ENCODE data around the gene SLC4A2.

The SLC4A2 gene

GRCh38 chr7:151076863-151077704 lies 17.7 kb downstream of the SLC4A2 start:
- H3K36me3 ChIP-seq (ENCODE audit: insufficient read depth, low read length): peaks cover 21% of the 10 kb centered on the region
- H3K4me1 ChIP-seq (ENCODE audit: insufficient read depth, low read length): peaks cover 30% of the 10 kb centered on the region
- H2AFZ ChIP-seq (ENCODE audit: low read depth, low read length): no peak overlapping the region
- H3K4me3 ChIP-seq (ENCODE audit: low read length): no peak overlapping the region
- H3K27me3 ChIP-seq (ENCODE audit: insufficient read depth, low read length): no peaks in the 10 kb centered on the region
- H3K9me3 ChIP-seq (ENCODE audit: low read length): no peaks in the 10 kb centered on the region

GRCh38 chr7:151077705-151078232 lies 18.4 kb downstream of the SLC4A2 start:
- Histone ChIP-seq H2AFZ (ENCODE audit: low read depth, low read length) (no peak overlapping the region), H3K36me3 (ENCODE audit: insufficient read depth, low read length) (peaks cover 21% of the 10 kb centered on the region), H3K27me3 (ENCODE audit: insufficient read depth, low read length) (no peaks in the 10 kb centered on the region), H3K4me3 (ENCODE audit: low read length) (no peak overlapping the region), H3K4me1 (ENCODE audit: insufficient read depth, low read length) (peaks cover 37% of the 10 kb centered on the region), H3K9me3 (ENCODE audit: low read length) (no peaks in the 10 kb centered on the region)

- Histone ChIP-seq H3K36me3 (ENCODE audit: insufficient read depth, low read length) (peaks cover 21% of the 10 kb centered on the region), H3K4me3 (ENCODE audit: low read length) (no peak overlapping the region)
Measured at GRCh38 chr7:151078233-151079040, 19.0 kb downstream of the SLC4A2 start.

GRCh38 chr7:151079199-151079910 lies 20.0 kb downstream of the SLC4A2 start:
- H3K27me3 ChIP-seq (ENCODE audit: insufficient read depth, low read length): no peaks in the 10 kb centered on the region
- peaks cover 20% of the 10 kb centered on the region for H3K36me3 ChIP-seq (ENCODE audit: insufficient read depth, low read length)
- H3K9me3 ChIP-seq (ENCODE audit: low read length): no peaks in the 10 kb centered on the region
- no peak overlapping the region for H2AFZ ChIP-seq (ENCODE audit: low read depth, low read length)
- peak overlapping the region; percentile 74 for H3K4me3 ChIP-seq (ENCODE audit: low read length)
- H3K4me1 ChIP-seq (ENCODE audit: insufficient read depth, low read length): peaks cover 45% of the 10 kb centered on the region

More at GRCh38 chr7:151078233-151079040, 19.0 kb downstream of the SLC4A2 start:
- Histone ChIP-seq H3K9me3 (ENCODE audit: low read length) (no peaks in the 10 kb centered on the region), H2AFZ (ENCODE audit: low read depth, low read length) (no peak overlapping the region), H3K27me3 (ENCODE audit: insufficient read depth, low read length) (no peaks in the 10 kb centered on the region), H3K4me1 (ENCODE audit: insufficient read depth, low read length) (peaks cover 39% of the 10 kb centered on the region)

GRCh38 chr7:151080067-151080521 lies 20.7 kb downstream of the SLC4A2 start:
- Histone ChIP-seq H3K4me1 (ENCODE audit: insufficient read depth, low read length) (peaks cover 46% of the 10 kb centered on the region), H3K27me3 (ENCODE audit: insufficient read depth, low read length) (no peaks in the 10 kb centered on the region), H3K4me3 (ENCODE audit: low read length) (peak overlapping the region; percentile 74), H3K9me3 (ENCODE audit: low read length) (no peaks in the 10 kb centered on the region), H2AFZ (ENCODE audit: low read depth, low read length) (peak overlapping the region; percentile 58), H3K36me3 (ENCODE audit: insufficient read depth, low read length) (peaks cover 13% of the 10 kb centered on the region)

GRCh38 chr7:151080522-151081169 lies 21.3 kb downstream of the SLC4A2 start, which contains the start of gene FASTK:
Gene FASTK, minus strand, starts transcription at chr7:151080809. Its CDS starts 43 bp downstream, at chr7:151080766.
- H3K36me3 ChIP-seq (ENCODE audit: insufficient read depth, low read length): peaks cover 9% of the 10 kb centered on the region
- peak within 1 kb of the TSS; percentile 74 for H3K4me3 ChIP-seq (ENCODE audit: low read length)
- peak within 1 kb of the TSS; percentile 58 for H2AFZ ChIP-seq (ENCODE audit: low read depth, low read length)
- H3K4me1 ChIP-seq (ENCODE audit: insufficient read depth, low read length): peaks cover 51% of the 10 kb centered on the region
- no peaks in the 10 kb centered on the region for H3K9me3 ChIP-seq (ENCODE audit: low read length)
- no peaks in the 10 kb centered on the region for H3K27me3 ChIP-seq (ENCODE audit: insufficient read depth, low read length)

- H3K4me3 ChIP-seq (ENCODE audit: low read length): peak overlapping the region; percentile 75
- H3K9me3 ChIP-seq (ENCODE audit: low read length): no peaks in the 10 kb centered on the region
- H2AFZ ChIP-seq (ENCODE audit: low read depth, low read length): no peak overlapping the region
- no peaks in the 10 kb centered on the region for H3K27me3 ChIP-seq (ENCODE audit: insufficient read depth, low read length)
- H3K4me1 ChIP-seq (ENCODE audit: insufficient read depth, low read length): peaks cover 52% of the 10 kb centered on the region
- H3K36me3 ChIP-seq (ENCODE audit: insufficient read depth, low read length): peaks cover 6% of the 10 kb centered on the region
Measured at GRCh38 chr7:151081170-151082101, 22.0 kb downstream of the SLC4A2 start.

- H3K9me3 ChIP-seq (ENCODE audit: low read length): no peaks in the 10 kb centered on the region
- H2AFZ ChIP-seq (ENCODE audit: low read depth, low read length): peak overlapping the region; percentile 93
- H3K27me3 ChIP-seq (ENCODE audit: insufficient read depth, low read length): no peaks in the 10 kb centered on the region
- H3K4me1 ChIP-seq (ENCODE audit: insufficient read depth, low read length): peaks cover 52% of the 10 kb centered on the region
- H3K4me3 ChIP-seq (ENCODE audit: low read length): peak overlapping the region; percentile 75
- peaks cover 6% of the 10 kb centered on the region for H3K36me3 ChIP-seq (ENCODE audit: insufficient read depth, low read length)
Measured at GRCh38 chr7:151082141-151083070, 23.0 kb downstream of the SLC4A2 start.

GRCh38 chr7:151083071-151083823 lies 23.9 kb downstream of the SLC4A2 start, which contains the start of gene TMUB1:
Gene TMUB1, minus strand, starts transcription at chr7:151083493. Its CDS starts 930 bp downstream, at chr7:151082563.
- peak within 1 kb of the TSS; percentile 93 for H2AFZ ChIP-seq (ENCODE audit: low read depth, low read length)
- no peaks in the 10 kb centered on the region for H3K9me3 ChIP-seq (ENCODE audit: low read length)
- H3K4me1 ChIP-seq (ENCODE audit: insufficient read depth, low read length): peaks cover 56% of the 10 kb centered on the region
- H3K4me3 ChIP-seq (ENCODE audit: low read length): peak within 1 kb of the TSS; percentile 75
- H3K27me3 ChIP-seq (ENCODE audit: insufficient read depth, low read length): no peaks in the 10 kb centered on the region
- peaks cover 6% of the 10 kb centered on the region for H3K36me3 ChIP-seq (ENCODE audit: insufficient read depth, low read length)

- Histone ChIP-seq H3K4me3 (ENCODE audit: low read length) (peak overlapping the region; percentile 75), H2AFZ (ENCODE audit: low read depth, low read length) (peak overlapping the region; percentile 93), H3K9me3 (ENCODE audit: low read length) (no peaks in the 10 kb centered on the region), H3K36me3 (ENCODE audit: insufficient read depth, low read length) (peaks cover 4% of the 10 kb centered on the region), H3K4me1 (ENCODE audit: insufficient read depth, low read length) (peaks cover 59% of the 10 kb centered on the region), H3K27me3 (ENCODE audit: insufficient read depth, low read length) (no peaks in the 10 kb centered on the region)
Measured at GRCh38 chr7:151083824-151084160, 24.4 kb downstream of the SLC4A2 start.

All from neuron (in vitro differentiated cells).